Ascending aorta (tissue), 2 donors: ENCODE measurements around the gene STX10. TPM values are rescaled to one million over a fixed set of nuclear protein-coding genes. Genes with fewer than 3 reads are reported as not detected.

ENCODE experiments used
- DNase-seq, 2 donors: peaks; one replicate each; pipeline ENCODE4 v3.0.0-alpha.2; 2019; ENCODE audit warnings: low spot score in 2 of 2
- H3K27ac ChIP-seq, 2 donors: fragments of 200-600 bp; sonication (generic); one replicate each; pipeline ENCODE4 v1.5.1; 2016 to 2017; ENCODE audit warnings: mild to moderate bottlenecking in 1 of 2
- H3K27me3 ChIP-seq: fragments of 200-600 bp; sonication (generic); one replicate; pipeline ENCODE4 v1.5.1; 2017
- H3K36me3 ChIP-seq, 2 donors: fragments of 200-600 bp; sonication (generic); one replicate each; pipeline ENCODE4 v1.5.1; 2016
- H3K4me1 ChIP-seq, 2 donors: fragments of 200-600 bp; sonication (generic); one replicate each; pipeline ENCODE4 v1.5.1; 2016 to 2017; ENCODE audit warnings: mild to moderate bottlenecking in 1 of 2
- H3K4me3 ChIP-seq, 2 donors: fragments of 200-600 bp; sonication (generic); one replicate each; pipeline ENCODE4 v1.5.1; 2016 to 2017; ENCODE audit warnings: mild to moderate bottlenecking in 1 of 2
- H3K9me3 ChIP-seq, 2 donors: fragments of 200-600 bp; sonication (generic); one replicate each; pipeline ENCODE4 v1.5.1; 2016
- CTCF ChIP-seq, 3 experiments: fragments of 200-600 bp in 2 of 3; fragments of 450-650 bp in 1 of 3; sonication (generic) in 2 of 3; IDR thresholded peaks; one replicate each; pipeline ENCODE4 v1.5.1; 2016 to 2019; ENCODE audit warnings: antibody characterized with exemption in 3 of 3, mild to moderate bottlenecking in 1 of 3, moderate library complexity in 1 of 3
- intact Hi-C: fragments of 100-400 bp; cut with DNase I; formaldehyde crosslinking; loops from one replicate; pipeline ENCODE4 v1.15.1; 2023
- total RNA-seq: library from RNA; depleted of rRNA; stranded (reverse); fragments of >200 nt; gene quantifications from one replicate; pipeline ENCODE4 v1.1.0, GENCODE V29; 2016

Gene STX10
- total RNA-seq, 1 donor from 2014 or later = 31.6 TPM

- peak overlapping the region; percentile 70 to 73 for H3K27ac ChIP-seq
- H3K36me3 ChIP-seq = peaks cover 6 to 9% of the 10 kb centered on the region in 2 donors
- no peak for TF ChIP-seq CTCF (IDR thresholded peaks at IDR 0.05)
- H3K4me1 ChIP-seq = peaks cover 14 to 32% of the 10 kb centered on the region in 2 donors
- peak in 1 of 2 donors; percentile 65 for DNase-seq
- no peaks in the 10 kb centered on the region for H3K27me3 ChIP-seq
- H3K9me3 ChIP-seq = no peaks in the 10 kb centered on the region
- peak overlapping the region in 1 of 2 donors; percentile 67 for H3K4me3 ChIP-seq
- intact Hi-C loops = loop anchor here (5.0 kb wide), 1 partner anchor 162 kb away; no protein-coding TSS in a partner anchor
These were observed 50.1 kb downstream of the STX10 start for GRCh38 chr19:13100031-13100588.

GRCh38 chr19:13099073-13099999, 50.8 kb downstream of the STX10 start:
- H3K4me3 ChIP-seq = peak overlapping the region; percentile 39 to 40
- peaks cover 11 to 16% of the 10 kb centered on the region in 2 donors for H3K36me3 ChIP-seq
- H3K27me3 ChIP-seq = no peaks in the 10 kb centered on the region
- H3K9me3 ChIP-seq = no peaks in the 10 kb centered on the region
- no peak for TF ChIP-seq CTCF (IDR thresholded peaks at IDR 0.05)
- H3K27ac ChIP-seq = peak overlapping the region; percentile 71 to 73
- DNase-seq = peak in 1 of 2 donors; percentile 81
- peaks cover 15 to 32% of the 10 kb centered on the region in 2 donors for H3K4me1 ChIP-seq
- intact Hi-C loops = no loop called here

- Histone ChIP-seq H3K27ac (peak overlapping the region; percentile 71 to 73), H3K9me3 (no peaks in the 10 kb centered on the region), H3K4me3 (peak overlapping the region; percentile 39 to 40), H3K4me1 (peaks cover 21 to 39% of the 10 kb centered on the region in 2 donors), H3K27me3 (no peaks in the 10 kb centered on the region), H3K36me3 (peaks cover 11 to 16% of the 10 kb centered on the region in 2 donors)
- intact Hi-C loops = no loop called here
- TF ChIP-seq CTCF (IDR thresholded peaks at IDR 0.05) = no peak
- DNase-seq = peak in 1 of 2 donors; percentile 66
These were observed 51.7 kb downstream of the STX10 start for GRCh38 chr19:13098277-13099072.

- H3K36me3 ChIP-seq = peaks cover 11 to 16% of the 10 kb centered on the region in 2 donors
- TF ChIP-seq CTCF (IDR thresholded peaks at IDR 0.05) = no peak
These were observed 52.5 kb downstream of the STX10 start for GRCh38 chr19:13097463-13098258.

More at GRCh38 chr19:13097463-13098258, 52.5 kb downstream of the STX10 start:
- Histone ChIP-seq H3K4me3 (peak overlapping the region; percentile 39 to 40), H3K27me3 (no peaks in the 10 kb centered on the region), H3K4me1 (peaks cover 20 to 42% of the 10 kb centered on the region in 2 donors), H3K27ac (peak overlapping the region; percentile 71 to 73), H3K9me3 (no peaks in the 10 kb centered on the region)
- intact Hi-C loops = no loop called here
- DNase-seq = peak in 1 of 2 donors; percentile 82
